GM19023 (cell line): ENCODE results near the gene FRAS1.
"Not testable (repeated sequence)": the region's sequence is repeated elsewhere in the genome, so short reads cannot be mapped to it uniquely, and the experiment has no call there.

Experiments used
- ATAC-seq: cut with Tn5 transposase; IDR thresholded peaks from one replicate; pipeline ENCODE4 v1.9.1; 2021; ENCODE audit warnings: mild to moderate bottlenecking, moderate library complexity; ENCODE audit not compliant: unreplicated experiment

FRAS1 gene

GRCh38 chr4:78423790-78424189, 366.7 kb downstream of the FRAS1 start:
- ATAC-seq = no peak

- ATAC-seq = no peak
Observed at GRCh38 chr4:78424461-78424860, 367.3 kb downstream of the FRAS1 start.

GRCh38 chr4:78426972-78427371, 369.8 kb downstream of the FRAS1 start:
- no peak for ATAC-seq

DNA sequence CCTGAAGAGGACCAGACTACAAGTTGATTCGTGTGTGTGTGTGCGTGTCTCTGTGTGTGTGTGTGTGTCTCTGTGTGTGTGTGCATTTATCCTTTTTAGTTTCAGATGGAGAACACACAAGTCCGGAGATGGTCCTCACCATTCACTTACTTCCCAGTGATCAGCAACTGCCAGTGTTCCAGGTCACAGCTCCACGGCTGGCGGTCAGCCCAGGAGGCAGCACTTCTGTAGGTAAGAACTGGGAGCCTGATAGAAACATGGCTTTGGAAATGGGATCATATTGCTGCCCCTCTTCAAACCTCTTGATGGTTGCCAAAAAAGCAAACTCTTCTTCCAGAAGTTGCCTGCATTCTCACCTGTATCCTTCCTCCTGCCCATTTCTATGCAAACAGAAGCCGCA, 371.9 kb downstream of the FRAS1 start:
- ATAC-seq = no peak

- no peak for ATAC-seq
Observed at GRCh38 chr4:78432896-78433295, 375.8 kb downstream of the FRAS1 start.

DNA sequence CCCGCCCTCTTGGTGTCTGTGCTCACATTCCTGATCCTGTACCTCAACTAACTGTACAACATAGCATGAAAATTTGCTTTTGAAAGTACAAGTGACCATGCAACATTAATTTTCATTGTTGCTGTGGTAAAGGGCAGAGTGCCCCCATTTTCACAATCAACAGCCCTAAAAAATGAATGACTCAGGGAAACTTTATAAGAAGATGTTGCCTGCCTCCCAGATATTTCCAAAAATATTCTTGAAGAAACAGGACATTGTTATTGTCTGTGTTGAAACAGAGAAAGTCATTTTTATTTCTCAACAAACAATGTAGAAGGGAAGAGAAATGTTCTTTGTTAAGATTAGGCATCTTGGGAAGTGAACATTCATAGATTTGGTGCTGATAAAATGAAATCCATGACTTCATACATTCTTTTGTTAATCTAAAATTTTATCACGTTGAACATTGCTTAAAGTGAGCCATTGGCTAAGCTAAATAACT, 380.5 kb downstream of the FRAS1 start:
- no peak for ATAC-seq

GRCh38 chr4:78439328-78439727, 382.2 kb downstream of the FRAS1 start:
- no peak for ATAC-seq

DNA sequence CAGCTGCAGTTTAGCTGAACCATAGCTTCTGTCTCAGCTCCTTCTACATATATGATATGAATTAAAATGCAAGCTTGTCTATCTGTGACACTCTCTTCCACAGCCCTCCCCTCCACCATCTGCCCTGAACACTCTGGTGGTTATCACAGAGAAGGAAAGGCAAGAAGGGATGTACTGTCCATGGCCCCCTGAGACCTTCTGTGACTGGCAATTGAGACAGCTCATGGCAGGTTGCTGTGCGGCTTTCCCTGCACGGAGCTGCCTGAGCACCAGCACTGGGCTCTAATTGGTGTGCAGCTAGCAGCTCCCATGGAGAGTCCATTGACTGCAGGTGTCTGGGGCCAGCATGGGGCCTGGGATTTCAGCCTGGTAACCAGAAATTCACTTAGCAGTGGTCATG, 384.6 kb downstream of the FRAS1 start:
- ATAC-seq = no peak

GRCh38 chr4:78446619-78447018, 389.5 kb downstream of the FRAS1 start:
- no peak for ATAC-seq

DNA sequence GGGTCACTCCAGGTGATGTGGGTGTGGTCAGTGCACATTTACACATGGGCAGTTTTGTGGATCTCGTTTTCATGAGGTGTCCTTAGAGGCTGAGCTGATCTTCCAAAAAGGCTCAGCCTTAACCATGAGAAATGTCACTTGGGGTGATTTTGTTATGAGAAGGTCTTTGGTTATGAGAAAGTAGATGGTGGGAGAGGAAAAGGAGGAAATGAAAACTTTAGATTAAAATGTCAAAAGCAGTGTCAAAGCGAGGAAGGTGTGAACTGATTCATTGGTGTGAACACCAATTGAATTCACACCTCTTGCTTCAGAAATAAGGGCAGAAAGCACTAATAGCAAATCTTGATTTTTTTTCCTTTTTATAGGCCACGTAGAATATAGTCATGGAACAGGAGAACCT, 394.3 kb downstream of the FRAS1 start:
- ATAC-seq = no peak

GRCh38 chr4:78454016-78454415, 396.9 kb downstream of the FRAS1 start:
- ATAC-seq = no peak

DNA sequence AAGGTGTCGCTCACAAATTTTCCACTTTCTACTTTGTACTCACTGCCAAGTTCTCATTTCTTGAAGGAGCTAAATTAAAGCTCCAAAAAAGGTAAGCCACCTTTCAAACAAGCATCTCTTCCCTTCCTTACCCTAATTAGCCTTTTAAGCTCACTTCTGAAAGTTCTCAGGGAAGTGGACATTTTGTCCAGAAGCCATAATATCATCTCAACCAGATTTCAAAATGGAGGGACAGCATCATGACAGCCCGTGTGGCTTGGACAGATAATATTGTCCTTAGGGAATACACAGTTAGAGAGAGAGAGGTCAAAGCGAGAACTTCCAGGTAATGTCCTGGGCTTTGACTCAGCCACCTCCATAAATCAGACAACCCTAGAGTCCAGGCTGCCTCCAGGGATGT, 400.6 kb downstream of the FRAS1 start:
- no peak for ATAC-seq

DNA sequence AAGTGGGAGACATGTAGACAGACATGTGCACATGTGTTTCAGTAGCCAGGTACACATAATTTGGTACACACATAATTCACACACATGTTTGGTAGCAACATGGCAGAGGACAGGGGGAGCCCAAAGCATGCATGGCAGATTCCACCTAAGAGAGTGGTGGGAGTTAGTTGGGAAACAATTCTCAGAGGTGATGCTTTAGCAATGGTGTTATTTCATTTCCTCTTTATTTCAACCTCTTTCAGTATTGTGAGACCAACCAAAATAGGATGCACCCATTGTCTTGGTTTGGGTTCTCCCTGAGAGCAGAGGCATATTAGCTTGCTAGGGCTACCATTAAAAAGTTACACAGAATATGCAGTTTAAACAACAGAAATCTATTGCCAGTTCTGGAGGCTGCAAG, 402.2 kb downstream of the FRAS1 start:
- ATAC-seq = no peak

DNA sequence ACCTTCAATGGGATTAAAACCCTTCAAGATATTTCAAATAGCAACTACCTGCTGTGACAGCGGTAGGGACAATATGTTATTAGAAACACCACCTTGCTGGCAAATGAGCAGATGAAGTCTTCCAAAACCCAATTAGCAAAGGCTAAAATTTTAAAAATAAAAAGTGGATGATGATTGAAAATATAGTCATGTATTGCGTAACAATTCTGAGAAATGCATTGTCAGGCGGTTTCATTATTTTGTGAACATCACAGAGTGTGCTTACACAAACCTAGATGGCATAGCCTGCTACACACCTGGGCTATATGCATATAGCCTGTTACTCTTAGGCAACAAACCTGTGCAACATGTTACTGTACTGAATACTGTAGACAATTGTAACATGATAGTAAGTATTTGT, 403.2 kb downstream of the FRAS1 start:
- no peak for ATAC-seq

DNA sequence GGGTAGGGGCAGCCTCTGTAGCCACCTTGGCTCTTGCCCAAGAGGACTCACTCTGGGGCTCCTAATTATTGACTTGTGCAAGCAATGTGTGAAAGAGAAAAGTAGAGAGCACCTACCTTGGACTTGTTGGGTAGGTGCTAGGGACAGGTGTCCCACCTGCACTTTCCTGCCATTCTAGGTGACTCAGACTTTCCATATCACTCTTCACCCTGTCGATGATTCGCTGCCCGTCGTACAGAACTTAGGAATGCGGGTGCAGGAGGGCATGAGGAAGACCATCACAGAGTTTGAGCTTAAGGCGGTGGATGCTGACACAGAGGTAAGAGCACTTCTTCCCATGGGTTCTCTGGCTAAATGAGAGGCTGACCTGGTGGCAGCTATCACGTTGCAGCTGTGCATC, 407.1 kb downstream of the FRAS1 start:
- no peak for ATAC-seq

DNA sequence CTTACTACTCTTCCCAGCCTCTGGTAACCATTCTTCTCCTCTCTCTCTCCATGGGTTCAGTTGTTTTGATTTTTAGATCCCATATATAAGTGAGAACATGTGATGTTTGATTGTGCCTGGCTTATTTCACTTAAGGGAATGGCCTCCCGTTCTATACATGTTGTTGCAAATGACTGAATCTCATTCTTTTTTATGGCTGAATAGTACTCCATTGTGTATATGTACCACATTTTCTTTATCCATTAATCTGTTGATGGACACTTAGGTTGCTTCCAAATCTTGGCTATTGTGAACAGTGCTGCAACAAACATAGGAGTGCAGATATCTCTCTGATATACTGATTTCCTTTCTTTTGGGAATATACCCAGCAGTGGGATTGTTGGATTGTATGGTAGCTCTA, 410.1 kb downstream of the FRAS1 start:
- ATAC-seq = not testable (repeated sequence)

- ATAC-seq = no peak
Observed at GRCh38 chr4:78468272-78468671, 411.1 kb downstream of the FRAS1 start.

DNA sequence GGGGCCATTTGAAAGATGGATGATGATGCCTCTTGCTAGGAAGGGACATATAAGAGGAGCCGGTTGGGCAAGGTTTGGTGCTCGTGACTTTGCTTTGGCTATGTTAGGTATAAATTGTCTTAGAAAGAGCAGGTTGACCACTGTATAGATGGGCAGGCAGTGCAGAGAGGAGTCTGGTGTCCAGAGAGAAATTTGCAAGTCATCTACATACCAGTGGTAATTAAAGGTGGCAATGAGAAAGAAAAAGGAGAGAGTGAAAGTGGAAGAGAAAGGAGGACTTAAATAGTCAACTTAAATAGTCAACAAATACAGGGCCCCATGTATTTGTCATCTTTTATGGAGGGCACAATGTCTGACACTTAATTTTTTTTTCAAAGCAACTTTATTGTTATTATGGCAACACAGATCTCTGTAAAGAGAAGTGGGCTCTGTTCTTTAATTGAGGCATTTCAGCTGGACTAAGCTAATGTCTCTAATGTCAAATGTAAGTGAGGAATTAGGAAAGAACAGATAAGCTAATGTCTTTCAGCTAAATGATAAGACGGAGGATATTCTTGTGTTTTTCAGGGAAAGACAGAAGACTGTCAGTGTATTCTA, 419.1 kb downstream of the FRAS1 start:
- ATAC-seq = no peak

DNA sequence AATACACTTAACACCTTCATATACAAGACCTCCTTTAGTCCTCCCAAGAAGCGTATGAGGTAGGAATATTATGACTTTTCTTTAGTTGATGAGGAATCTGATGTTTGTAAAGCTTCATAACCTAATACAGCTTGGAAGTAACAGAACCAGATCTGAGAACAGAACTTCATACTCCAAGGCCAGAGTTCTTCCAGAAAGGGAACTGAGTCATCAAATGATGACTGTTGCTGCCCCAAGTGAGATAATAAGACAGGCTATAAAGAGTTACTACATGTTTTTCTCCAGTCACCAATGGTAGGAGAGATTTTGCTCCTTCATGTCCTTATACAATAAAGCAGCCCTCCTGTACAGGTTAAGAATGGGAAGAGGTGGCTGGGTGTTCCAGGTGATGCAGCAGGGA, 420.2 kb downstream of the FRAS1 start:
- ATAC-seq = no peak

- ATAC-seq = no peak
Observed at GRCh38 chr4:78478523-78478922, 421.4 kb downstream of the FRAS1 start.

DNA sequence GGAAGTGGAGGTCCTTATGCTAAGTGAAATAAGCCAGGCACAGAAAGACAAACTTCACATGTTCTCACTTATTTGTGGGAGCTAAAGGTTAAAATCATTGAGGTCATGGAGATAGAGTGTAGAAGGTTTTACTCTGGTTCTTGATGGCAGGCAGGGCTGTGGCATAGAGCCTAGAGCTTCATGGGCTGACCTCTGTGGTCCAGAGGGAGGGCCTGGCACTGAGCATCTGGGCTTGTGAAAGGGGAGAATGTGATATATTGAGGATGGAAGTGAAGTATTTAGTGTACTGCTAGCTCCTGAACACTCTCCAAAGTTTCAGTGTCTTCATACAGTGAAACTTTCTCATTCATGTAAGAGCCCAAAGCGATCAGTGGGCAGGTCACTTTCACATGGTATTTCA, 423.2 kb downstream of the FRAS1 start:
- no peak for ATAC-seq

DNA sequence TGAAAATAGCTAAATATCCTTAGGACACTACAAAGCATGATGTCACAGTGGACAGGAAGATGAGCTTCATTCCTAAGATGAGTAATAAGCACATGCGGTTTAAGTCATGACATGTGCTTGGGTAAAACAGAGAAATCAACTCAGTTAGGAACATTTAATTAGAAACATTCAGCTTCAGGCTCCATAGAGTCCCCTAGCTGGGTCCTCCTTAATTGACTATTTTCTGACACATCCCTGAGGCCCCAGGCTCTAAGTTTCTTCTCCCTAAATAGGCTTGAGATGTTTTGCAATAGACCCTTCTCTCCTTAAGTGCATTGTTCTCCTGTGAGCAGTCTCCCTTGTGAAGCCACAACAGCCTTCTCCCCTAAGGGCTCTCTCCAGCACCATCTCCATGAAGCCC, 424.1 kb downstream of the FRAS1 start:
- ATAC-seq = no peak

DNA sequence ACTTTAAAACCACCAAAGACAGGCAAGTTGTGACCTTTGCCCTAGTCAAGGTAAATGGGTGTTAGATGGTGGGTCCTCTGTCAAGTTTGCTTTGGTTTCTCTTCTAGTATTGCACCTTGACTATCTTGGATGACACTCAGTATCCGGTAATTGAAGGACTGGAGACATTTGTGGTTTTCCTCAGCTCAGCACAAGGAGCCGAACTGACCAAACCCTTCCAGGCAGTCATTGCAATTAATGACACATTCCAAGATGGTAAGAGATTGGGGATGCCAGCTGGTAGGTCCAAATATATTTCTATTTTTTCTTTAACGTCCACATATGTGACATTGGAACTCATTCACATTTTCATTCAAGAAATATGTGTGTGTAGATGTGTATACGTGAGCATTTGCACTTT, 425.2 kb downstream of the FRAS1 start:
- no peak for ATAC-seq
